WTC11 (cell line): ENCODE measurements around the gene LRCH4. TPM values are rescaled to one million over a fixed set of nuclear protein-coding genes. Genes with fewer than 3 reads are reported as not detected.

Source experiments
- ATAC-seq: fragments of 200-7000 bp; cut with Tn5 transposase; 2 replicates; pipeline ENCODE4 v1.10.0; 2021; ENCODE audit warnings: mild to moderate bottlenecking, moderate library complexity
- CTCF ChIA-PET: fragments of 300-600 bp; sonication (Branson Sonifier 250); formaldehyde crosslinking; loops from one replicate; lab custom pipeline; 2021; ENCODE audit warnings: antibody characterized with exemption; lab: Charles Lee
- POLR2A ChIA-PET: fragments of 350-600 bp; sonication (Branson Sonifier 250); formaldehyde crosslinking; loops from one replicate; lab custom pipeline; 2021; ENCODE audit warnings: antibody characterized with exemption; lab: Charles Lee
- DNase-seq: peaks from one replicate; pipeline ENCODE4 v3.0.0; 2021; ENCODE audit warnings: low spot score
- H3K27ac Mint-ChIP-seq: 2 replicates; pipeline ENCODE4 v1.8.0; 2021; ENCODE audit warnings: mixed read lengths
- H3K27me3 Mint-ChIP-seq: 2 replicates; pipeline ENCODE4 v1.8.0; 2021; ENCODE audit warnings: low read depth, mild to moderate bottlenecking, moderate library complexity, mixed read lengths
- H3K36me3 Mint-ChIP-seq: 2 replicates; pipeline ENCODE4 v1.8.0; 2021; ENCODE audit warnings: mixed read lengths
- H3K4me1 Mint-ChIP-seq: 2 replicates; pipeline ENCODE4 v1.8.0; 2022; ENCODE audit warnings: mixed read lengths
- H3K4me3 Mint-ChIP-seq: 2 replicates; pipeline ENCODE4 v1.8.0; 2021; ENCODE audit warnings: mild to moderate bottlenecking, moderate library complexity, mixed read lengths
- H3K9me3 Mint-ChIP-seq: 2 replicates; pipeline ENCODE4 v1.8.0; 2021; ENCODE audit warnings: mixed read lengths
- AR ChIP-seq: fragments of 250-450 bp; sonication (Bioruptor Pico); IDR thresholded peaks from 2 replicates; pipeline ENCODE4 v1.9.0; 2021; ENCODE audit warnings: mild to moderate bottlenecking
- ATF1 ChIP-seq: sonication (generic); formaldehyde crosslinking; IDR thresholded peaks from 2 replicates; pipeline ENCODE4 v1.8.1; 2023; ENCODE audit warnings: mild to moderate bottlenecking, moderate library complexity, missing genetic modification reagents
- CREB1 ChIP-seq: sonication (generic); formaldehyde crosslinking; IDR thresholded peaks from 2 replicates; pipeline ENCODE4 v1.8.0; 2023; ENCODE audit warnings: mild to moderate bottlenecking, missing genetic modification reagents
- E2F1 ChIP-seq: sonication (generic); formaldehyde crosslinking; IDR thresholded peaks from 2 replicates; pipeline ENCODE4 v1.8.0; 2022; ENCODE audit warnings: mild to moderate bottlenecking, missing genetic modification reagents
- ELF4 ChIP-seq: sonication (generic); formaldehyde crosslinking; IDR thresholded peaks from 2 replicates; pipeline ENCODE4 v1.8.1; 2022; ENCODE audit warnings: low read depth, mild to moderate bottlenecking, moderate library complexity, missing genetic modification reagents
- EMX1 ChIP-seq: fragments of 250-450 bp; sonication (Bioruptor Pico); IDR thresholded peaks from 2 replicates; pipeline ENCODE4 v1.8.0; 2021; ENCODE audit warnings: mild to moderate bottlenecking
- ETV6 ChIP-seq: sonication (generic); formaldehyde crosslinking; IDR thresholded peaks from 2 replicates; pipeline ENCODE4 v1.8.1; 2022; ENCODE audit warnings: mild to moderate bottlenecking, missing genetic modification reagents
- FOXJ3 ChIP-seq: sonication (generic); formaldehyde crosslinking; IDR thresholded peaks from 2 replicates; pipeline ENCODE4 v1.9.0; 2021; ENCODE audit warnings: missing genetic modification reagents, mild to moderate bottlenecking, borderline replicate concordance
- FOXK1 ChIP-seq: sonication (generic); formaldehyde crosslinking; IDR thresholded peaks from 2 replicates; pipeline ENCODE4 v1.8.0; 2022; ENCODE audit warnings: mild to moderate bottlenecking, moderate library complexity, missing genetic modification reagents
- IRF1 ChIP-seq: sonication (generic); formaldehyde crosslinking; IDR thresholded peaks from 2 replicates; pipeline ENCODE4 v1.8.0; 2023; ENCODE audit warnings: missing genetic modification reagents
- JAZF1 ChIP-seq: fragments of 250-450 bp; sonication (Bioruptor Pico); IDR thresholded peaks from 2 replicates; pipeline ENCODE4 v1.9.0; 2021; ENCODE audit warnings: moderate library complexity, mild to moderate bottlenecking, inconsistent platforms
- JUN ChIP-seq: sonication (generic); formaldehyde crosslinking; IDR thresholded peaks from 2 replicates; pipeline ENCODE4 v1.8.0; 2023; ENCODE audit warnings: mild to moderate bottlenecking, missing genetic modification reagents
- NFE2L1 ChIP-seq: sonication (generic); formaldehyde crosslinking; IDR thresholded peaks from 2 replicates; pipeline ENCODE4 v1.8.1; 2023; ENCODE audit warnings: missing genetic modification reagents
- NR3C1 ChIP-seq: sonication (generic); formaldehyde crosslinking; conservative IDR thresholded peaks from 2 replicates; pipeline ENCODE4 v1.8.1; 2023; ENCODE audit warnings: low read depth, mild to moderate bottlenecking, missing genetic modification reagents
- SMAD3 ChIP-seq: sonication (generic); formaldehyde crosslinking; IDR thresholded peaks from 2 replicates; pipeline ENCODE4 v1.8.0; 2022; ENCODE audit warnings: missing genetic modification reagents, mild to moderate bottlenecking, borderline replicate concordance
- SMAD4 ChIP-seq: sonication (generic); formaldehyde crosslinking; IDR thresholded peaks from 2 replicates; pipeline ENCODE4 v1.8.0; 2022; ENCODE audit warnings: mild to moderate bottlenecking, missing genetic modification reagents
- SOX15 ChIP-seq: fragments of 250-450 bp; sonication (Bioruptor Pico); IDR thresholded peaks from 2 replicates; pipeline ENCODE4 v1.9.0; 2021; ENCODE audit warnings: mild to moderate bottlenecking
- USF2 ChIP-seq: sonication (generic); formaldehyde crosslinking; IDR thresholded peaks from 2 replicates; pipeline ENCODE4 v1.8.1; 2023; ENCODE audit warnings: mild to moderate bottlenecking, missing genetic modification reagents, moderate library complexity
- ZNF138 ChIP-seq: sonication (generic); formaldehyde crosslinking; conservative IDR thresholded peaks from 2 replicates; pipeline ENCODE4 v1.8.1; 2022; ENCODE audit warnings: mild to moderate bottlenecking, moderate library complexity, missing genetic modification reagents
- ZNF281 ChIP-seq: sonication (generic); formaldehyde crosslinking; IDR thresholded peaks from 2 replicates; pipeline ENCODE4 v1.8.0; 2023; ENCODE audit warnings: mild to moderate bottlenecking, missing genetic modification reagents
- ZNF317 ChIP-seq: sonication (generic); formaldehyde crosslinking; IDR thresholded peaks from 2 replicates; pipeline ENCODE4 v1.8.1; 2023; ENCODE audit warnings: low read depth, mild to moderate bottlenecking, moderate library complexity, missing genetic modification reagents, borderline replicate concordance
- ZNF416 ChIP-seq: fragments of 250-450 bp; sonication (Bioruptor Pico); IDR thresholded peaks from 2 replicates; pipeline ENCODE4 v1.9.0; 2021; ENCODE audit warnings: mild to moderate bottlenecking, inconsistent platforms
- total RNA-seq: library from RNA; stranded (reverse); gene quantifications from 3 replicates; pipeline ENCODE4 v1.2.3, GENCODE V29; 2021
- TF ChIP-seq, protein P1 (sequence below): sonication (generic); formaldehyde crosslinking; IDR thresholded peaks from 2 replicates; pipeline ENCODE4 v1.8.1; 2022; ENCODE audit warnings: missing genetic modification reagents, borderline replicate concordance
- TF ChIP-seq, protein P2 (sequence below): sonication (generic); formaldehyde crosslinking; IDR thresholded peaks from 2 replicates; pipeline ENCODE4 v1.8.1; 2022; ENCODE audit warnings: mild to moderate bottlenecking, moderate library complexity, missing genetic modification reagents
- TF ChIP-seq, protein P3 (sequence below): sonication (generic); formaldehyde crosslinking; IDR thresholded peaks from 2 replicates; pipeline ENCODE4 v1.8.0; 2022; ENCODE audit warnings: mild to moderate bottlenecking, missing genetic modification reagents

LRCH4 gene
- total RNA-seq, 1 experiment from 2014 or later: 56.7 TPM

DNA sequence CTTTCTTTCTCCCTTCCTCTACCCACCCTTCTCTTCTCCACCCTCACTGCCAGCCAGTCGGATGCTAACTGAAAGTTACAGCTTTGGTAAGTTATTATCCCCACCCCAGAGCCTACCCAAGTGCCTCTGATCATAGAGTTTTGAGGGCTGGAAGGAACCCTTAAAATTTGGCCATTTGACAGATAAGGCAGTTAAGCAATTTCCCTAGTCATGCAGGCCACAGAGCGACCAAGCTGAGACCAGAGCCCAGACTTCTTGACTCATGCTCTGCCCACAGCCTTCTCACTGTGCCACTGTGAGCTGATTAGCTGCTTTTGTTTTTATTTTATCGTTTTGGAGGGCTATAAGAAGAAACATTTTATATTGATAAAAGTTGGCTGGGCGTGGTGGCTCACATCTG, 29.4 kb downstream of the LRCH4 start:
- no peak overlapping the region for H3K27ac Mint-ChIP-seq
- H3K4me3 Mint-ChIP-seq: no peak overlapping the region
- no peaks in the 10 kb centered on the region for H3K36me3 Mint-ChIP-seq
- H3K4me1 Mint-ChIP-seq: no peaks in the 10 kb centered on the region
- ChIA-PET POLR2A (no interaction called here), CTCF (no interaction called here)
- H3K9me3 Mint-ChIP-seq: no peaks in the 10 kb centered on the region
- DNase-seq (no peak), ATAC-seq (no peak)
- TF ChIP-seq SMAD4 (CRISPR knock-in tag): no peak
- TF ChIP-seq AR (CRISPR knock-in tag): no peak
- no peak for TF ChIP-seq IRF1 (CRISPR knock-in tag)
- no peak for TF ChIP-seq JAZF1
- no peak for TF ChIP-seq FOXJ3
- no peak for TF ChIP-seq CREB1
- TF ChIP-seq, protein P1, sequence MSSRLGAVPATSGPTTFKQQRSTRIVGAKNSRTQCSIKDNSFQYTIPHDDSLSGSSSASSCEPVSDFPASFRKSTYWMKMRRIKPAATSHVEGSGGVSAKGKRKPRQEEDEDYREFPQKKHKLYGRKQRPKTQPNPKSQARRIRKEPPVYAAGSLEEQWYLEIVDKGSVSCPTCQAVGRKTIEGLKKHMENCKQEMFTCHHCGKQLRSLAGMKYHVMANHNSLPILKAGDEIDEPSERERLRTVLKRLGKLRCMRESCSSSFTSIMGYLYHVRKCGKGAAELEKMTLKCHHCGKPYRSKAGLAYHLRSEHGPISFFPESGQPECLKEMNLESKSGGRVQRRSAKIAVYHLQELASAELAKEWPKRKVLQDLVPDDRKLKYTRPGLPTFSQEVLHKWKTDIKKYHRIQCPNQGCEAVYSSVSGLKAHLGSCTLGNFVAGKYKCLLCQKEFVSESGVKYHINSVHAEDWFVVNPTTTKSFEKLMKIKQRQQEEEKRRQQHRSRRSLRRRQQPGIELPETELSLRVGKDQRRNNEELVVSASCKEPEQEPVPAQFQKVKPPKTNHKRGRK (CRISPR knock-in tag): no peak
- no peak for TF ChIP-seq ETV6
- TF ChIP-seq, protein P2, sequence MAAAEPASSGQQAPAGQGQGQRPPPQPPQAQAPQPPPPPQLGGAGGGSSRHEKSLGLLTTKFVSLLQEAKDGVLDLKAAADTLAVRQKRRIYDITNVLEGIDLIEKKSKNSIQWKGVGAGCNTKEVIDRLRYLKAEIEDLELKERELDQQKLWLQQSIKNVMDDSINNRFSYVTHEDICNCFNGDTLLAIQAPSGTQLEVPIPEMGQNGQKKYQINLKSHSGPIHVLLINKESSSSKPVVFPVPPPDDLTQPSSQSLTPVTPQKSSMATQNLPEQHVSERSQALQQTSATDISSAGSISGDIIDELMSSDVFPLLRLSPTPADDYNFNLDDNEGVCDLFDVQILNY (CRISPR knock-in tag): no peak
- TF ChIP-seq FOXK1: no peak
- no peak for TF ChIP-seq EMX1
- TF ChIP-seq SMAD3: no peak
- TF ChIP-seq ELF4: no peak
- no peaks in the 10 kb centered on the region for H3K27me3 Mint-ChIP-seq

- Mint-ChIP-seq H3K27ac (no peak overlapping the region), H3K27me3 (no peaks in the 10 kb centered on the region), H3K36me3 (0 out of 2 replicates have a peak, but pooled peaks cover under 1% of the 10 kb centered on the region), H3K4me3 (no peak overlapping the region), H3K9me3 (no peaks in the 10 kb centered on the region), H3K4me1 (no peaks in the 10 kb centered on the region)
- no peak for ATAC-seq
- ChIA-PET POLR2A (no interaction called here), CTCF (interaction anchor here (0.6 to 1.5 kb wide), 3 partner anchors 8 to 66 kb away, joined by 3 to 4 read pairs (median 4); no protein-coding TSS in a partner anchor)
- no peak for DNase-seq
- TF ChIP-seq NFE2L1 (no peak), ZNF317 (CRISPR knock-in tag) (no peak), ZNF281 (CRISPR knock-in tag) (no peak), ZNF138 (CRISPR knock-in tag) (no peak), FOXK1 (no peak), ZNF416 (CRISPR knock-in tag) (no peak), NR3C1 (CRISPR knock-in tag) (no peak), EMX1 (no peak), JUN (CRISPR knock-in tag) (no peak), E2F1 (CRISPR knock-in tag) (no peak), SOX15 (CRISPR knock-in tag) (no peak), USF2 (CRISPR knock-in tag) (no peak), ATF1 (CRISPR knock-in tag) (no peak)
- TF ChIP-seq, protein P3, sequence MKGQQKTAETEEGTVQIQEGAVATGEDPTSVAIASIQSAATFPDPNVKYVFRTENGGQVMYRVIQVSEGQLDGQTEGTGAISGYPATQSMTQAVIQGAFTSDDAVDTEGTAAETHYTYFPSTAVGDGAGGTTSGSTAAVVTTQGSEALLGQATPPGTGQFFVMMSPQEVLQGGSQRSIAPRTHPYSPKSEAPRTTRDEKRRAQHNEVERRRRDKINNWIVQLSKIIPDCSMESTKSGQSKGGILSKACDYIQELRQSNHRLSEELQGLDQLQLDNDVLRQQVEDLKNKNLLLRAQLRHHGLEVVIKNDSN (CRISPR knock-in tag): no peak
Measured at GRCh38 chr7:100555701-100556100, 30.2 kb downstream of the LRCH4 start.
